K562 (cell line): ENCODE data around the gene AARSD1. TPM values are rescaled to one million over a fixed set of nuclear protein-coding genes. Genes with fewer than 3 reads are reported as not detected.

ENCODE experiments used
- CEBPG ChIP-seq, 3 experiments: fragments of 200-800 bp in 1 of 3; sonication (Bioruptor generic) in 1 of 3; sonication (generic) in 1 of 3; formaldehyde crosslinking in 1 of 3; IDR thresholded peaks in 2 of 3; conservative IDR thresholded peaks in 1 of 3; 2 replicates each; pipeline versions ENCODE4 v1.6.1 to v1.8.0; 2016 to 2022; ENCODE audit warnings: missing compliant biosample characterization in 2 of 3, missing genetic modification characterization in 2 of 3, mild to moderate bottlenecking in 1 of 3, missing genetic modification reagents in 1 of 3
- CTBP1 ChIP-seq: fragments of 450-650 bp; IDR thresholded peaks from 2 replicates; pipeline ENCODE4 v1.6.1; 2016; ENCODE audit warnings: borderline replicate concordance
- MAFF ChIP-seq: IDR thresholded peaks from 2 replicates; pipeline ENCODE4 v1.6.1; 2012; ENCODE audit warnings: low read length, improper control_type of control experiment
- NFIC ChIP-seq: fragments of 450-650 bp; IDR thresholded peaks from 2 replicates; pipeline ENCODE4 v1.6.1; 2017; ENCODE audit warnings: mild to moderate bottlenecking, inconsistent platforms
- NR4A1 ChIP-seq, 2 experiments: fragments of 250-450 bp in 1 of 2; fragments of 450-650 bp in 1 of 2; sonication (Bioruptor Pico) in 1 of 2; IDR thresholded peaks; 2 replicates each; pipeline versions ENCODE4 v1.4.0 to v1.6.1; 2016 to 2020; ENCODE audit warnings: mild to moderate bottlenecking in 2 of 2, missing compliant biosample characterization in 1 of 2, missing genetic modification characterization in 1 of 2, moderate library complexity in 1 of 2
- PCBP1 ChIP-seq: fragments of 200-400 bp; formaldehyde crosslinking; IDR thresholded peaks from 2 replicates; pipeline ENCODE4 v1.6.1; 2018; ENCODE audit warnings: mild to moderate bottlenecking, low read depth, low read length; ENCODE audit not compliant: poor library complexity, severe bottlenecking
- SMAD4 ChIP-seq: fragments of 250-450 bp; sonication (Bioruptor Pico); conservative IDR thresholded peaks from 2 replicates; pipeline ENCODE4 v1.8.0; 2021; ENCODE audit warnings: inconsistent platforms, mild to moderate bottlenecking, moderate library complexity
- STAG1 ChIP-seq: sonication (generic); formaldehyde crosslinking; IDR thresholded peaks from 2 replicates; pipeline ENCODE4 v1.5.0; 2020; ENCODE audit warnings: missing genetic modification reagents, borderline replicate concordance
- STAT5A ChIP-seq: IDR thresholded peaks from 2 replicates; pipeline ENCODE4 v1.6.1; 2012; ENCODE audit warnings: low read length, inconsistent platforms, borderline replicate concordance
- ZNF584 ChIP-seq: fragments of 200-800 bp; sonication (Bioruptor generic); IDR thresholded peaks from 2 replicates; pipeline ENCODE4 v1.6.1; 2016; ENCODE audit warnings: low read depth, mild to moderate bottlenecking, missing genetic modification characterization, missing compliant biosample characterization
- polyA plus RNA-seq, 8 experiments: library from polyadenylated mRNA; depleted of rRNA in 4 of 8; stranded (reverse) in 5 of 8; unstranded in 3 of 8; fragments of >200 nt; fragmentation: Nextera tagmentation in 2 of 8; fragmentation: Illumina TruSeq in 1 of 8; extraction: Ambion mirVana in 2 of 8; extraction: Trizol in 1 of 8; gene quantifications; 2 replicates each; pipeline versions ENCODE4 v1.2.1 to v1.2.3, GENCODE V29; 2011 to 2014; ENCODE audit warnings: inconsistent platforms in 1 of 8, missing spikeins in 1 of 8
- total RNA-seq, 7 experiments: library from RNA; depleted of rRNA in 6 of 7; stranded (reverse); fragments of >200 nt in 6 of 7; fragmentation: Illumina TruSeq in 2 of 7; extraction: Trizol in 2 of 7; gene quantifications; 2 replicates each; pipeline versions ENCODE4 v1.2.1 to v1.2.3, GENCODE V29; 2011 to 2021; ENCODE audit warnings: low replicate concordance in 1 of 7
- TF ChIP-seq, protein P1 (sequence below), 3 experiments: fragments of 200-800 bp in 1 of 3; fragments of 250-450 bp in 1 of 3; fragments of 450-650 bp in 1 of 3; sonication (Bioruptor Pico) in 1 of 3; sonication (Bioruptor generic) in 1 of 3; formaldehyde crosslinking in 1 of 3; IDR thresholded peaks; 2 replicates each; pipeline versions ENCODE4 v1.6.1 to v1.8.0; 2016 to 2022; ENCODE audit warnings: mild to moderate bottlenecking in 2 of 3, missing genetic modification characterization in 2 of 3, missing compliant biosample characterization in 1 of 3, moderate library complexity in 1 of 3
- TF ChIP-seq, protein P2 (sequence below): fragments of 200-400 bp; formaldehyde crosslinking; IDR thresholded peaks from 2 replicates; pipeline ENCODE4 v1.6.1; 2017; ENCODE audit warnings: mild to moderate bottlenecking, low read depth, low read length, moderate library complexity
- TF ChIP-seq, protein P3 (sequence below): IDR thresholded peaks from 2 replicates; pipeline ENCODE4 v1.6.1; 2011; ENCODE audit not compliant: insufficient read length; ENCODE audit errors: extremely low read depth
- TF ChIP-seq, protein P4 (sequence below): sonication (generic); formaldehyde crosslinking; IDR thresholded peaks from 2 replicates; pipeline ENCODE4 v1.8.1; 2023; ENCODE audit warnings: mild to moderate bottlenecking, missing genetic modification reagents, moderate library complexity

AARSD1 gene
- total and polyA plus RNA-seq, 9 of the 15 experiments (the other 6 are each of a cell fraction or from before 2014, with no cell fraction given) = 51.7 to 98.5 (median 68.6) TPM

DNA sequence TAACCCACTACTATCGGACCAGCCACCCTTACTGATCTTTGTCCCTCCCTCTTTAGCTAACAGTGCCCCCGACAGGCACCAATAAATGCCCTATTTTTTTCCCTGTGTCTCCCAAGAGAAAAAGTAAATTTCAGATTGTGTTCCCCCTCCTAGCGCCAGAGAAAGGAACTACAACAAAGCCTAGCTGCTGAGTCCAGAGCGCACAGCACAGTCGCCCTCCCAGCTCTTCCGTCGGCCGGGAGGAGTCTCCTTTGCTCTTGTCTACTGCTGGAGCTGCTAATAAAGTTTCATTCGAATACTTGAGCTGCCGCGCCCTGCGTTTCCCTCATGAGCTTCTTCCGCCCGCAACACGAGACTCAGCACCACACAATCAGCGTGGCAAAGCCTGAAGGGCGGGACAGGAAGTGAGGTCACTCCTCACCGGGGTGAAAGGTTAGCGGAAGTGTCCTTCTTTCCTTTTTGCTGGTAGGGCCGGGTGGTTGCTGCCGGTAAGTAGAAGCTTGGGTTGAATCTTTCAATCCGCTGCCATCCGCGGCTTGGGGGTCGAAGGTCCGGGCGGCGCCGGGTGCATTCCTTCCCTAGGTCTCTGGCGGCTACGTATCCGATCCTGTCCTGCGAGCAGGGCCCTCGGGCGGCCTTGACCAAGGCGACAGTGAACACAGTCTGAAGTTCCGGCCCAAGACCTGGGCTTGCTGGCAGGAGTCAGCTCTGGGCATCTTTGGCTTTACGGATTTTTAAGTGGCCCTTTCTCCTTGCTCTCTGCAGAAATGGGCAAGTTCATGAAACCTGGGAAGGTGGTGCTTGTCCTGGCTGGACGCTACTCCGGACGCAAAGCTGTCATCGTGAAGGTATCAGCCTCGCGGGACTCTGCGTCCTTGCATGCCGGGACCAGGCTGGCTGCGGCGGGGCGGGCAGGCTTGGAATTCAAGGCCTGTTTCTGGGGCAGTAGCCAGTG, 34.0 kb upstream of the AARSD1 start, which contains the start of gene RPL27 (continued):
- TF ChIP-seq, protein P1, sequence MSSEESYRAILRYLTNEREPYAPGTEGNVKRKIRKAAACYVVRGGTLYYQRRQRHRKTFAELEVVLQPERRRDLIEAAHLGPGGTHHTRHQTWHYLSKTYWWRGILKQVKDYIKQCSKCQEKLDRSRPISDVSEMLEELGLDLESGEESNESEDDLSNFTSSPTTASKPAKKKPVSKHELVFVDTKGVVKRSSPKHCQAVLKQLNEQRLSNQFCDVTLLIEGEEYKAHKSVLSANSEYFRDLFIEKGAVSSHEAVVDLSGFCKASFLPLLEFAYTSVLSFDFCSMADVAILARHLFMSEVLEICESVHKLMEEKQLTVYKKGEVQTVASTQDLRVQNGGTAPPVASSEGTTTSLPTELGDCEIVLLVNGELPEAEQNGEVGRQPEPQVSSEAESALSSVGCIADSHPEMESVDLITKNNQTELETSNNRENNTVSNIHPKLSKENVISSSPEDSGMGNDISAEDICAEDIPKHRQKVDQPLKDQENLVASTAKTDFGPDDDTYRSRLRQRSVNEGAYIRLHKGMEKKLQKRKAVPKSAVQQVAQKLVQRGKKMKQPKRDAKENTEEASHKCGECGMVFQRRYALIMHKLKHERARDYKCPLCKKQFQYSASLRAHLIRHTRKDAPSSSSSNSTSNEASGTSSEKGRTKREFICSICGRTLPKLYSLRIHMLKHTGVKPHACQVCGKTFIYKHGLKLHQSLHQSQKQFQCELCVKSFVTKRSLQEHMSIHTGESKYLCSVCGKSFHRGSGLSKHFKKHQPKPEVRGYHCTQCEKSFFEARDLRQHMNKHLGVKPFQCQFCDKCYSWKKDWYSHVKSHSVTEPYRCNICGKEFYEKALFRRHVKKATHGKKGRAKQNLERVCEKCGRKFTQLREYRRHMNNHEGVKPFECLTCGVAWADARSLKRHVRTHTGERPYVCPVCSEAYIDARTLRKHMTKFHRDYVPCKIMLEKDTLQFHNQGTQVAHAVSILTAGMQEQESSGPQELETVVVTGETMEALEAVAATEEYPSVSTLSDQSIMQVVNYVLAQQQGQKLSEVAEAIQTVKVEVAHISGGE (CRISPR knock-in tag; IDR thresholded peaks at IDR 0.05) = peak in 1 of 3 experiments; percentile 95; a peak in 2 of 6 replicates
- TF ChIP-seq, protein P2, sequence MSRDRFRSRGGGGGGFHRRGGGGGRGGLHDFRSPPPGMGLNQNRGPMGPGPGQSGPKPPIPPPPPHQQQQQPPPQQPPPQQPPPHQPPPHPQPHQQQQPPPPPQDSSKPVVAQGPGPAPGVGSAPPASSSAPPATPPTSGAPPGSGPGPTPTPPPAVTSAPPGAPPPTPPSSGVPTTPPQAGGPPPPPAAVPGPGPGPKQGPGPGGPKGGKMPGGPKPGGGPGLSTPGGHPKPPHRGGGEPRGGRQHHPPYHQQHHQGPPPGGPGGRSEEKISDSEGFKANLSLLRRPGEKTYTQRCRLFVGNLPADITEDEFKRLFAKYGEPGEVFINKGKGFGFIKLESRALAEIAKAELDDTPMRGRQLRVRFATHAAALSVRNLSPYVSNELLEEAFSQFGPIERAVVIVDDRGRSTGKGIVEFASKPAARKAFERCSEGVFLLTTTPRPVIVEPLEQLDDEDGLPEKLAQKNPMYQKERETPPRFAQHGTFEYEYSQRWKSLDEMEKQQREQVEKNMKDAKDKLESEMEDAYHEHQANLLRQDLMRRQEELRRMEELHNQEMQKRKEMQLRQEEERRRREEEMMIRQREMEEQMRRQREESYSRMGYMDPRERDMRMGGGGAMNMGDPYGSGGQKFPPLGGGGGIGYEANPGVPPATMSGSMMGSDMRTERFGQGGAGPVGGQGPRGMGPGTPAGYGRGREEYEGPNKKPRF = no peak
- 0 out of 2 replicates have a peak, but pooled peaks have one; percentile 11 for TF ChIP-seq STAG1 (CRISPR knock-in tag)
- TF ChIP-seq ZNF584 (CRISPR knock-in tag) = peak; percentile 59; the same call in 1 of the 2 replicates
- TF ChIP-seq PCBP1 = no peak
- TF ChIP-seq NFIC = peak; percentile 32
- no peak for TF ChIP-seq CEBPG (CRISPR knock-in tag; IDR thresholded peaks at IDR 0.05)
- TF ChIP-seq CEBPG (tag; conservative IDR thresholded peaks at IDR 0.05 in 1 of 2, IDR thresholded peaks at IDR 0.05 in 1 of 2) = no peak
- TF ChIP-seq CTBP1 = peak; percentile 90
- peak; percentile 86 for TF ChIP-seq SMAD4 (CRISPR knock-in tag)
- no peak for TF ChIP-seq NR4A1 (CRISPR knock-in tag; IDR thresholded peaks at IDR 0.05)
- TF ChIP-seq NR4A1 (tag; IDR thresholded peaks at IDR 0.05) = peak; percentile 27; the same call in 1 of the 2 replicates
- TF ChIP-seq, protein P3, sequence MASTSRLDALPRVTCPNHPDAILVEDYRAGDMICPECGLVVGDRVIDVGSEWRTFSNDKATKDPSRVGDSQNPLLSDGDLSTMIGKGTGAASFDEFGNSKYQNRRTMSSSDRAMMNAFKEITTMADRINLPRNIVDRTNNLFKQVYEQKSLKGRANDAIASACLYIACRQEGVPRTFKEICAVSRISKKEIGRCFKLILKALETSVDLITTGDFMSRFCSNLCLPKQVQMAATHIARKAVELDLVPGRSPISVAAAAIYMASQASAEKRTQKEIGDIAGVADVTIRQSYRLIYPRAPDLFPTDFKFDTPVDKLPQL = peak; percentile 75
- TF ChIP-seq STAT5A = peak; percentile 29; the same call in 1 of the 2 replicates
- TF ChIP-seq, protein P4, sequence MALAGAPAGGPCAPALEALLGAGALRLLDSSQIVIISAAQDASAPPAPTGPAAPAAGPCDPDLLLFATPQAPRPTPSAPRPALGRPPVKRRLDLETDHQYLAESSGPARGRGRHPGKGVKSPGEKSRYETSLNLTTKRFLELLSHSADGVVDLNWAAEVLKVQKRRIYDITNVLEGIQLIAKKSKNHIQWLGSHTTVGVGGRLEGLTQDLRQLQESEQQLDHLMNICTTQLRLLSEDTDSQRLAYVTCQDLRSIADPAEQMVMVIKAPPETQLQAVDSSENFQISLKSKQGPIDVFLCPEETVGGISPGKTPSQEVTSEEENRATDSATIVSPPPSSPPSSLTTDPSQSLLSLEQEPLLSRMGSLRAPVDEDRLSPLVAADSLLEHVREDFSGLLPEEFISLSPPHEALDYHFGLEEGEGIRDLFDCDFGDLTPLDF (CRISPR knock-in tag) = peak; percentile 95
- peak; percentile 40; the same call in 1 of the 2 replicates for TF ChIP-seq MAFF
